Activated CD4-positive, alpha-beta T cell treated with anti-CD3 and anti-CD28 coated beads, Interleukin-2, amount 50 U/mL, for 4 hours (primary cell): ENCODE measurements around the gene XAGE3.

Experiments
- DNase-seq, 2 experiments: peaks; one replicate each; pipeline ENCODE4 v3.0.0-alpha.2; 2020

XAGE3 gene

DNA sequence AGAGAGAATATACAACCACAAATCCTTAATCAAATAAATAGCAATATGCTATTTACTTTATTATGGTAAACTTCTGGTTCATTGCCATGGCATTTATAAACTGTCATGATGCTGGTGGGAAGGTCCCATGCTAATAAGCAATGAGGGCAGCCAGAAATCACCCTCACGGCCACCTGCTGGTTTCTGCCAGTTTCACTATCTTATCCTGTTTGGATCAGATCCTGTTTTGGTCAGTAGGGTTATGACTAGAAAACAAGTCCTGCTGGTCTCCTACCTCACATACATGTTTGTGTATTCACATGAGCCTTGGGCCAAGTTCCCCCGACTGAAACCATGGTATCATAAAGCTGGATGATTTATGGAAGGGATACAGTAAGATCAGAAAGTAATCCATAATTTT, 28.7 kb downstream of the XAGE3 start:
- DNase-seq: no peak

DNA sequence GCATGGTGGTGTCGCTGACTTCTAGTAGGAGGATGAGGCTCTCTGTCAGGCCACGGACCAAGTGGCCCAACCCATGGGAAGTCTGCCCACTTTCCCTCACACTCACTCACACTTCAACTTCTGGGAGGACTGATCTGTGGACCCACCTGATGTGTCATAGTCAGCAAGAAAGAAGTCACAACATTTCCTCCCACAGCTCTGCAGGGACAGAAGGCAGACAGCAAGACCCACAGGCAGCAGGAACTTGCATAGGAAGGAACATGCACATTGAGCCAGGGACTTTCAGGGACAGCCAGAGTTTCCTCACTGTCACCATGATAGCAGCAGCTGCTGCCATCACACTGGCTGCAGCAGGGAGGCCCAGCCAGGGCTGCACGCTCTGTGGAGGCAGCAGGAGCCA, 37.3 kb downstream of the XAGE3 start:
- no peak for DNase-seq

GRCh38 chrX:52824608-52825007, 43.3 kb downstream of the XAGE3 start:
- DNase-seq: no peak

DNA sequence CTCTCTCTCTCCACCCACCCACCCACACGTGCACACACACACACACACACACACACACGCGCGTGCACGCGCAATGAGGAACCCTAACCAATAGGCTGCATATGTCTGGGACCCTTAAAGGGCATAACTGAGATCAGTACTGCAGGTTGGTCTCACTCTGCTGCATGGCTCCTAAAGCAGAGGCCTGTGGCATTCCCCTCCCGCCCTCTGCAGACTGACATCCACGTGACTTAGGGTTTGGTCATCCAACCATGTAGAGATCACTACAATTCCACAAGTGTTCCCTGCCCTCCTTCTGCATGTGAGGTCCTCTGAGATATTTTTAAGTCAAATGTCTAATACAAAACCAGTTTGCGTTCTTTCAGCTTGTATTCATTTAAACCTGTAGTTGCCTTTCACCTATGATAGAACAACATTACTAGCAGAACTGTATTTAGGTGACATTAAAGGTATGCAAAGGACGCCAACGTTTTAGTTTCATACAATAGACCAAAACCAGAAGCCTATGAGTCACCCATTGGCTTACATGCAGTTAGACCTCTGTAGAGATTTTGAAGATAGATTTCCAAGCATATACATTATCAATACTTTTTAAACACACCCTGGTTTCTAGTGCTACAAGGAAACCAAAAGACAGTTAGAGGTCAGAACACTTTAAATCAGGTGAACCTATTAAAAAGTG, 46.7 kb downstream of the XAGE3 start:
- no peak for DNase-seq

DNA sequence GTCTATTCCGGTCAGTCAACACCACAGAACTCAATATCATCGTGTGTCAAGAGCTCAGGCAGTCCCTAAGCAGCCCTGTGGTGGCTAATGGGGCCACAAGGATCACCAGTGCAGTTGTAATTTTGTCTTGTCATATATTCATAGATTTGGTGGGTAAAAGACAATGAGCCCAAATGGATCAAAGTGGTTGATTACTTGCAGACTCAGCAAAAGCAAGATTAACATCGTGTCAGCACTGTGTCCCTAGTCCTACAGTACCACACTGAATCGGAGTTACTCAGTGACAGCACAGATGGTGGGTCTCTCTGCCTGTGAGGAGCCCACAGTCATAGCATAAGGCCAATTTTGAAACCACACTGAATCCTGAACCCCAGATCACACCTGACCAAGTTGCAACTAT, 48.1 kb downstream of the XAGE3 start:
- DNase-seq: no peak
